ENCODE results near the gene DPF3.
"Not testable (repeated sequence)": the region's sequence is repeated elsewhere in the genome, so short reads cannot be mapped to it uniquely, and the experiment has no call there.

DPF3 gene

GRCh38 chr14:72878746-72879145 is 15.2 kb downstream of the DPF3 start:
- no peak for DNase-seq

GRCh38 chr14:72876710-72877063 is 17.2 kb downstream of the DPF3 start:
- DNase-seq, result no peak

- no peak for DNase-seq
Measured at GRCh38 chr14:72876005-72876709, 17.7 kb downstream of the DPF3 start.

GRCh38 chr14:72870878-72871277 is 23.0 kb downstream of the DPF3 start:
- not testable (repeated sequence) for DNase-seq

- no peak for DNase-seq
Measured at GRCh38 chr14:72869407-72870329, 24.2 kb downstream of the DPF3 start.

GRCh38 chr14:72868500-72868899 is 25.4 kb downstream of the DPF3 start:
- no peak for DNase-seq

GRCh38 chr14:72864712-72865365 is 29.1 kb downstream of the DPF3 start:
- DNase-seq, result no peak

- DNase-seq, result no peak
Measured at GRCh38 chr14:72863216-72864006, 30.5 kb downstream of the DPF3 start.

- no peak for DNase-seq
Measured at GRCh38 chr14:72856530-72857266, 37.2 kb downstream of the DPF3 start.

GRCh38 chr14:72855913-72856312 is 38.0 kb downstream of the DPF3 start:
- DNase-seq, result no peak

GRCh38 chr14:72852194-72852593 is 41.7 kb downstream of the DPF3 start:
- no peak for DNase-seq

- no peak for DNase-seq
Measured at GRCh38 chr14:72851635-72852034, 42.3 kb downstream of the DPF3 start.

- no peak for DNase-seq
Measured at GRCh38 chr14:72850360-72850759, 43.5 kb downstream of the DPF3 start.

- DNase-seq, result no peak
Measured at GRCh38 chr14:72849222-72849621, 44.7 kb downstream of the DPF3 start.

- no peak for DNase-seq
Measured at GRCh38 chr14:72847721-72848120, 46.2 kb downstream of the DPF3 start.

GRCh38 chr14:72845683-72846082 is 48.2 kb downstream of the DPF3 start:
- no peak for DNase-seq

GRCh38 chr14:72845196-72845595 is 48.7 kb downstream of the DPF3 start:
- no peak for DNase-seq

- no peak for DNase-seq
Measured at GRCh38 chr14:72844524-72844923, 49.4 kb downstream of the DPF3 start.

GRCh38 chr14:72839753-72840607 is 53.9 kb downstream of the DPF3 start:
- DNase-seq, result no peak

GRCh38 chr14:72839351-72839750 is 54.5 kb downstream of the DPF3 start:
- no peak for DNase-seq

- no peak for DNase-seq
Measured at GRCh38 chr14:72836085-72836484, 57.8 kb downstream of the DPF3 start.

All from right forelimb (tissue), 1 donor.